NCI-H1694 (cell line): ENCODE measurements around the gene AGRN.

Experiments used
- DNase-seq: peaks from one replicate; lab custom pipeline; 2025; lab: John Stamatoyannopoulos, UW

AGRN gene

DNA sequence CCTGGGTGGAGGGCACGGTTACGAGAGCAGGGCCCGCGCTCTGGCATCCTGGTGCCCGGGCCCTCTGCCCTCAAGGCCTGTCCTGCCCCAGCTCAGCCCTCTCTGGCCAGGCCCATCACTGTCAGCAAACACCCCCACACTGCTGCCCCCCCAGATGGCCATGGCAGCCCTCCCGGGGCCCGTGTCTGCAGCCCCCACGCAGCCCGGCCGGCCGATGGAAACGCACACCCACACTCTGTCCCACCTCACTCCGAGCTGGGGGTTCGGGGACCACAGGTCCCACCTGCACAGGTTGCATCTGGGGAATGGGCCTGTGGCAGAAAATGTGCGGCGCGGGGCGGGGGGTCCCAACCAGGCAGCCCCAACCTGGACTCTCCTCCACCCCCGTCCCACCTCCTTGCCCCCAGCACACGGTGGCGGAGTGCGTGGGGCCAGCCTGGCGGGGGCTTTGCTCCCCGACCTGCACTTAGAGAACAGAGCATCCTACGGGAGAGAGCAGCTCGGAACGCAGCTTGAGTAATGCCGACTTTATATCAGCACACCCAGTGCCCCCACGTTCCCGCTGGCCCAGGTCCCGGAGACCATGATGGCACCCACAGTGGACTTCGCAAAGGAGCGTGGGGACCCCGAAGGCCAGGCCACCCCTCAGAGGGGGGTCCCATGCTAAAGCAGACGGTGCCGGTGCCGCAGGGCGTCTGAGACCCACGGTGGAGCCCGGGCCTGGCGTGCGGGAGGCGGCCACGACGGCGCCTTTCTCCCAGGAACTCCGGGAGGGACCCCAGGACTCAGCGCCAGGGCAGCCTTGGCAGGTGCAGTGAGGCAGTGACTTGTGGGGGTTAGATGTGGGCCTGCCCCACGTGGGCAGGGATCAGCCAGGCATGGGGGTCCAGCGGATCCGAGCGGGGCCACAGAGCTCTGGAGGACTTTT lies 61.7 kb downstream of the AGRN start:
- no peak for DNase-seq

DNA sequence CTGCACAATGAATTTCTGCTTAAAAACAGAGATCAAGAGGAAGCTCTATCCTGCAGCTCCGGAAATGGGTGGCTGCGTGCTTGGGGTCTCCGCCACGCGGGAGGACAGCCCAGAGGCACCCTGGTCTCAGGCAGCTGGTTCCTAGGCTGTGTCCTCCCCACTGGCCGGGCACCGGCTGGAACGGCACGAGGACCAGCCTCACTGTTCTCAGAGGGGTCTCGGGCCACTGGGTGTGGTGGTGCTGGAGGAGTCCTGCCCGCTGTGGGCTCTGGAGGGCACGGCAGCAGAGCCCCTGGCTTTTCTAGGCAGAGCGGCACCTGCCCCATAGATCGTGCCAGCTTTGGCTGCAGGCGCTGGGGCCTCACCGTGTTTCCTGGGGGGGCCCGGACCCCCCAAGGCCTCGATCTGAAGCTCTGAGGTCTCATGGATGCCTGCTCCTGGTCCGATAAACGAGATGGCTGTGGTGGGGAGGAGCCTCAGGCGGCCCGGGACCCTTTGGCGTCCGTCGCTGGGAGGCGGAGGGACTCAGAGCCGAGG lies 62.4 kb downstream of the AGRN start:
- no peak for DNase-seq

DNA sequence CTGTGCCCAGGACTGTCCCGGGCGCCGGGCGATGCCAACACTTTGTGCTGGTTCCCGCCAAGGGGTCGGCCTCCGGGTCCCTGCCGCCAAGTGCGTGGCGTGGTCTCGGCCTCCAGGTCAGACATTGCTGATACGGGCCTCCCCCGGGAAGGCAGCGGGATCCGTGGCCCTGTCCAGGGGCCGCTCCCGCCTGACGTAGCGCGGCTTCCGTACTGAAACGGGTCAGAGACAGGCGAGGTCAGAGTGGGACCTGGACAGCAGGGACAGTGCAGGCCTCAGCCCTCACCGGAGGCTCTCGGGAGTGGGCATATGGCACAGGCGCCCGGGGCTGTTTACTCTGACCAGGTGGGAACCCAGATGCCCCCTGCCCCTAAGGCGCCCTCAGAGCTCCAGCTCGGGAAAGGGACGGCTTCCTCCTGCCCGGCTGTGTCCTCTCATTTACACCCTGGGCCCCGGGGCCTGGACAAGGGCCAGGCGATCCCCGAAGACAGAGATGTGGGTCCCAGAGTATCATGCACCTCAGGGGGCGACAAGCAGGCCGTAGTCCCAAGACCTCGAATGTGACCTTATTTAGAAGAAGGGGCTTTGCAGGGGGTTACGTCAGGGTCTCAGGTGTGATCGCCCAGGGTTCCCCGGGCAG lies 63.0 kb downstream of the AGRN start:
- no peak for DNase-seq

DNA sequence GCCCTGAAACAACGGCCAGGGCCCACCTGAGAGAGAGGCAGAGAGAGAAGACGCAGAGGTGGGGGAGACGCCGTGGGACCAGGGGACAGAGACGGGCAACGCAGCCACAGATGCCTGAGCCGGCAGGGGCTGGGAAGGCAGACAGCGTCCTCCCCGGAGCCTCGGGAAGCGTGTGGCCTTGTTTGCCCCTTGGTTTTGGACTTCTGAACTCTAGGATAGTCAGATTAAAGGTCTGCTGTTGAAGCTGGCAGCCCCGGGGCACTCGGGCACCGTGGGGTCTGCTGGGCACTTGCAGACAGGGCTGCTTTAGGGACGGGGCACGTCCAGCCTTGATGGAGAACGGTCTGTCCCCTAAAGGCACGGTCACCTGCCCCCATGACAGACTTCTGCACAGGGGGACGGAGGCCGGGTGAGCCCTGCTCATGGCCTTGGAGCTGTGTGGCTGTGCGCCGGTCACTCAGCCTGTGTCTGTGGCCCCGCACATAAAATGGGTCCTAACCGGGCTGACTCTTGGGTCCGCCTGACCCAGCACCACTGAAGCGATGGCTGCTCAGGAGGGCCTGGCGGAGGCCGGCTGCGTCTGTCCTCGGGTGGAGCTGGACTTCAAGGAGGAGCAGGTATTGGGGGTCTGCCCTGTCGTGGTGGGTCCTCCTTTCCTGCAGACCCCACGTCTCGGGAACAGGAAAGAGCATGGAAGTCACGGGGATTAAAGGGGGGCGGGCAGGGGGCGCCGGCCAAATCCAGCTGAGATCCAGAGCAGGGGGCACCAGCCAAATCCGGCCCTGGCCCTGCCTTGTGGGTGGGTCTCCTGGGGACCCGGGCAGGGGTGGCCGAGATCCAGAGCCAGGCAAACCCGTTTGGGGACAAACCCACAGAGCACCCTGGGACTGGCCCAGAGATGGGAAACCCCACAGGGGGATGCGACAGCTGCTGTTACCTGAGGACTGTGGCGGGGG lies 63.8 kb downstream of the AGRN start:
- no peak for DNase-seq

DNA sequence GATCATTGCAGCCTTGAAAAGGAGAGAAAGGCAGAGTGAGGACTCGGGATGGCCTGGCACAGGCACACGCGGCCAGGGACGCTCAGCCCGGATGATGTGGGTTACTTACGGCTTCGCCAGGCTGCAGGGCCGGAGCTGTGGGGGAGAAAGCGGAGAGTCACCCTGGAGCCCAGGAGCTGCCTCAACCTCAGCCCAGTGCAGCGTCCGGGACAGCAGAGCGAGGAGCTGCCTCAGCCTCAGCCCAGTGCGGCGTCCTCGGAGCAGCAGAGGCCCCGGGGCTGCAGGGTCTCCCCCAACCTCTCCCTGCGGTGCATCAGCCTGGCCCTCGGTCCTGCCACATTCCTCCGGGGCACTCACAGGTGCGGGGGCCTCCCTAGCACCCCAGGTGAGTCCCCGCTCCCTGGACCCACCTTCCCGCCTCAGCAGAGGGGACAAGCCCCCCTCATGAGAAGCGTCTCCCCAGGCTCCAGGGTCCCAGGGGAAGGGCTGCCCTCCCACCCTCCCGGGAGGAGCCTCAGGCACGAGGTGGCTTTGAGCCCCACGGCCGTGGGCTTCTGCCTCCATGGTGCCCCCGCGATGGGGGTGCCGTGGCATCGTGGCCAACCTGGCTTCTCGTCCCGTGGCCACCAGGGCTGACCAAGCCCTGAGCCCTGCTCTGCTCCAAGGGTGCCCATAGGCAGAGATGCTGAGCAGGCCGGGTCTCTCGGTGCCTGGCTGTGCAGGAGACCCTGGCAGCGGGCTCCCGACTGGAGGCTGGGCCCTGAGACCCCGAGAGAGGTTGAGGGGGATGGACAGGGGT lies 64.7 kb downstream of the AGRN start:
- no peak for DNase-seq

DNA sequence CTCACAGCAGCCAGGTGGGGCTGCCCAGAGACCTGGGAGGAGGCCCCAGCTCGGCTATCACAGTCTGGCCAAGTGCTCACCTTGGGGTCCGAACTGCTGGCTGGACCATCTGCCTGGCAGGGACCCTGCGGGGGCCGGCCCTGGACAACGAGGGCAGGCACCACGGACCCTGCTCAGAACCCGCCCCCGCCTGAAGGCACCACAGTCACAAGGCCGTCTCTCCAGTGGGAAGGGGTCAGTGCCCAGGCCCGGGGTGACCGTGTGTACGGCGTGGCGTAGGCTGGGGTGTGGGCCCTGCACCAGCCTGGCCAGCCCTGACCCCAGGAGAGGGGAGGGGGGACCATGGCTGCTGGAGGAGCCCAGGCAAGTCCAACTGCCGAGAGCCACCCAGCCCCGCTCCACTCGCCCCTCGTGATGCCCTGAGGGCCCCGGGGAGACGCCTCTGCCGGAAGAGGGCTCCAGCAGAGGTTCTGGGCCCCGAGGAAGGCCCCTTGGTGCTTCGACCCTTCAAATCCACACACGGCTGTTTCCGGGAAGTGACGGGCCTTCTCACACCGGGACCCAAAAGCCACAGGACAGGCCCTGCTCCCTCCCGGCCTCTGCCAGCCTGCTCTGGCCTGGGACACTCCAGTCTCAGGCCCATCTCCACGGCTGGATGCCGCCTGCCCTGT lies 65.4 kb downstream of the AGRN start:
- no peak for DNase-seq

DNA sequence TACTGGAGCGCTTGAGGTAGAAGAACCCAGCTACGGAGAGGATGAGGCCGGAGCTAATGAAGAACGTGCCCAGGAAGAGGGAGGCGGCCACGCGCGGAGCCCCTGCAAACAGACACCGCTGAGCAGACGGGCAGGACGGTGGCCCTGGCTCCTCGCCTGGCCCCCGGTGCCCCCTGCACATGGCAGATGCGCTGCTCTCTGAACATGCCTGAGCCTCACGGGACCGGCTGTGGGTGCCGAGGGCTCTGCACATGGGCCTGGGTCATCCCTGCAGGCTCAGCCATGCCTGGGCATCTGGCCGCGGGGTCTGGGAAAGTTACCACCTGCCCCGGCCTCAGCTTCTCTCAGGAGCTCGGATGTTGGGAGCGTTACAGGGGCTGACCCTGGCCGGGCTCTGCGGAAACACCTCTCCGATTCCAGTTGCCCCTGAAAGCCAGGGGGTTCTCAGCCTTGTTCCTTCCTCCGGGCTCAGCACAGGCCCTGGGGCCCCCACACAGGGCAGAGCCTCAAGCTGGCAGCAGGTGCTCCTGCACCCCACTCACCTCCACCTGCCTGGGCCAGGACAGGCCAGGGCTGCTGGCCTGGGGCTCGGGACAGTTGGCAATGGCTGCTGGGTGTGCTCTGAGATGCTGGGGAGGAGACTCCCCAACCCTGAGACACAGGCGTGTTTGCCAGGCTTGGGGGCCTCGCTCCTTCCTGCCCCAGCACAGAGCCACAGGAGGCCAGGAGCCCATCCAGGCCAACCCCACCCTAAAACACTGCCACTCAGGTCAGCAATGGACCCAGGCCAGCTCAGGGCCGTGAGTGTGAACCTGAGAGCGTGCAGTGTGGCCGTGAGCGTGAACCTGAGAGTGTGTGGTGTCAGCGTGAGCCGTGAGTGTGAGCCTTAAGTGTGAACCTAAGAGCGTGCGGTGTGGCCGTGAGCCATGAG lies 66.3 kb downstream of the AGRN start:
- no peak for DNase-seq

DNA sequence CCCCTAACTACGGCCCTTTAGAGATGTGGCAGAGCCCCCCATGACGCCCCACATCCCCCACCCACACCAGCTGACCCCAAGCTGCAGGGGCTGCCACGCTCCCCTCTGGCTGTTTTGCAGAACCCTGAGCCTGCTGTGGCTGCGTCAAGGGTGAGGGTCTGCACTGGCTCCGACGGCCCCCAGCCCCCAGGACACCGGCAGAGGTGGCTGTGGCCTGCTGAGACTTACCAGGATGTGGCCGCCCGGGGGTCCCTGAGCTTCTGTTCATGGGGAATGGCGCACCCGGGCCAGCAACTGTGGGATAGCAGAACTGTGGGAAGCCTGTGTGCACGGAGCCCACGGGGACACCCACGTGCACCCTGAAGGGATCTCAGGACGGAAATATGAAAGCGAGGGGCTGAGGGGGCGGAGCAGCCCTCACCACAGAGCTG lies 67.0 kb downstream of the AGRN start:
- no peak for DNase-seq

DNA sequence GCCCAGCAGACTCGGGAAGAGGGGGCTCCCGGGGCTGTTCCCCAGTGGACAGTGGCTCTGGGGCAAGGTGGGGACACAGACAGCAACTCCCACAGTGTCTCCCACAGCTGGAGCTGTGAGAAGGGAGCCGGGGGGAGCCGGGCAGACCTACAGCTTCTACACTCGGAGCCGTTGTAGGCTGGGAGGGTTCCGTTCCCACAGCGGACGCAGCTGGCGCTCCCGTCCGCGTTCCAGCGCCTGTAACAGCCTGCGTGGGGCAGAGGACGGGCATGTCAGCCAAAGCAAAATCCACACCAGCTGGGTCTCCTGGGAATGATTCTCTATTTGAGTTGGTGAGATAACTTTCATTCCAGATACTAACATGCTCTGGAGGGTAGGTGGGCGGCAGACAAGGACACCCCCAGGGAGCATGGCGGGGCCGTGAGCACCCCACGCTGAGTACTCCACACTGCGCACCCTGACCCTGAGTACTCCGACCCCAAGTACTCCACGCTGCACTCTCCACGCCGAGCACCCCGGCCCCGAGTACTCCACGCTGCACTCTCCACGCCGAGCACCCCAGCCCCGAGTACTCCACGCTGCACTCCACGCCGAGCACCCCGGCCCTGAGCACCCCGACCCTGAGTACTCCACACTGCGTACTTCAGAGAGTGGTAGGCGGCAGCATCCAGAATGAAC lies 67.6 kb downstream of the AGRN start:
- no peak for DNase-seq

DNA sequence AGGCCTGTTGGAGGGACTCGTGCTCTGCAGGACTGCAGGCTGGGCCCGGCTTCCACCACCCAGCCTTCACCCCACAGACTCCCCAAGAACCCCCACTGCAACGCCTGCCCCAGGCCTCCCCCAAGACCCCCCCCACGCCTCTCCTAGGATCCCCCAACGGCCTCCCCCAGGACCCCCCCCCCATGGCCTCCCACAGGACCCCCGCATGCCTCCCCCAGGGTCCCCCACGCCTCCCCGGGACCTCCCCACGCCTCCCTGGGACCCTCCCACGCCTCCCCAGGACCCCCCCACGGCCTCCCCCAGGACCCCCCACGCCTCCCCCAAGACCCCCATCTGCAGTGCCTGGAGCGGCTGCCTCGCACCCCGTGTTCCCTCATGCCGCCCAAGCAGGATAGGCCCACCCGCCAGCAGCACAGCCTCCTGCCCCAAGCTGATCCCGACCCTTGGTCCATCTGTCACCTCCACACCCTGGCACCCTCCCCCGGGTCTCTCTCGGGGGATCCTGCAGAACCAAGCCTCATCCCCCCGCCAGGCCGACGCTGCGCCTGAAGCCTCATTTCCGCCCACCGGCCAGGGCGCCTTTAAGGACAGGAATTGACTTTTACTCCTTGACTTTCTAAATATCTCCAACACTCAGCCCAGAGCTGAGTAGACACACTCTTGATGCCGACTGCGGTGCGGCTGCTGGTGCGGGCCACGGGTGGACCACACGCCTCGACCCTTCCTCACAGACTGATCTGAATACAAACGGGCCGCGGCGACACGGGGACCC lies 68.3 kb downstream of the AGRN start:
- no peak for DNase-seq

DNA sequence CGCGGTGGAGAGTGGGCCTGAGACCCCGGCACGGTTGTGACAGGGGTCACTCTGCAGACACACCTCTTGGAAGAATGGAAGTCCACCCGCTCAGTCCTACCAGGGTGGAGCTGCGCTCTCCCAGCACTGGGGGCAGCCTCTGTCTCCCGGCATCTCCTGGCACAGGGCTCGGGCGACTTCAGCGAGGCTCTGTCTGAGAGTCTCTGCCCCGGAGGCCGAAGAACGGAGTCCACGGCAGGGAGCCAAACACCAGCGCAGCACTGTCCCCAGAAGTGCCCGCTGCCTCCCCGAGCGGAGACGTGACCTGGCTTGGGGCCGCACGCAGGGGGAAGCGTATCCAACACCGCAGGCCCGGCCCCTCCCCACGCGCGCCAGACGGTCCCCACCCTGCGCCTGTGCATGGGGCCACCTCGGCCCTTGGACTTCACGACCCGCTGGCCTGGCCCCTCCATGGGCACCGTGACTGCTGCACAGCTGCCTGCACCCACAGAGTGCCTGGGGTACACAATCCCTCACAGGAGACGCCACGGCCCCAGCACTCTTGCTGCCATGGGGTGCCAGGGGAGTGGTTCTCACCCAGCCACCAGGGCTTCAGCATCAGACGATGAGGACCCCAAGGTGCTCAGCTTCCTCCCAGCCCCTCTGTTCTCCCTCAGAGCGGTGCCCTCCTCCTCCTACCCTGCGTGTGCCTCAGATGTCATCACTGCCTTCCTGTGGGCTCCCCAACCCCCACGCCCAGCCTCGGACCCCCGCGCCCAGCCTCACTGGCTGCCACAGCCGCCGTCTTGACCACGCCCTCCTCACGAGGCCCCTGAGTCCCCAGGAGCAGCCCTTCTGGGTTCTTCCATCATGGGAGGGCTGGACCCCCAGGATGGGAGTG lies 69.1 kb downstream of the AGRN start:
- no peak for DNase-seq

DNA sequence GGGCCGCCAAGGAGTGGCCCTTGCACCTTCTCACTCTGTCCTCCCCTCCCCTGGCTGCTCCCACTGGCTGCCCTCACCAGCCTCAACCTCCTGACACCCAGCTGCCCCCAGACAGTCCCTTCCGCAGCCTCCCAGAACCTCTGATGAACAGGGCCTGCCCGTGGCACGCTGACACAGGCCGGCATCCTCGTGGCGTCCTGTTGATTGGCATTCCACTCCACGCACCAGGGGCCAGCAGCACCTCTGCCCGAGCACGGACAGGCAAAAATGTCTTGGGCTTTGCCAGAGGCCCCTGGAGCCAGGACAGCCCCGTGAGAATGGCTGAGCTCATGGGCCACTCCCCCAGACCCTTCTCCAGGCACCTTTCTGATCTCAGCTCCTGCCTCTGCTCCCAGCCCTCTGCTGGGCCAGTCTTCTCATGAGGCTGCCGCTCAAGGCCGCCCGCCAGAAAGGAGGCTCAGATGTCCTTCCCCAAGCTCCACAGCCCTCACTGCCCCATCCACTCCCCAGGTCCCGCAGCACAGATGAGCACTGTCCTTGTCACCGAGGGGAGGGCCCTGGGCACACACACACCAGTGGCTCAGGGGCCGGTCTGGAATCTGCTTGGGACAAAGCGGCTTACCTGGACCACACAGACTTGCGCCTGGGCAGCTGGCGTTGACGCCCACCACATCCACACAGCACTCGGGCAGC lies 70.0 kb downstream of the AGRN start:
- no peak for DNase-seq

DNA sequence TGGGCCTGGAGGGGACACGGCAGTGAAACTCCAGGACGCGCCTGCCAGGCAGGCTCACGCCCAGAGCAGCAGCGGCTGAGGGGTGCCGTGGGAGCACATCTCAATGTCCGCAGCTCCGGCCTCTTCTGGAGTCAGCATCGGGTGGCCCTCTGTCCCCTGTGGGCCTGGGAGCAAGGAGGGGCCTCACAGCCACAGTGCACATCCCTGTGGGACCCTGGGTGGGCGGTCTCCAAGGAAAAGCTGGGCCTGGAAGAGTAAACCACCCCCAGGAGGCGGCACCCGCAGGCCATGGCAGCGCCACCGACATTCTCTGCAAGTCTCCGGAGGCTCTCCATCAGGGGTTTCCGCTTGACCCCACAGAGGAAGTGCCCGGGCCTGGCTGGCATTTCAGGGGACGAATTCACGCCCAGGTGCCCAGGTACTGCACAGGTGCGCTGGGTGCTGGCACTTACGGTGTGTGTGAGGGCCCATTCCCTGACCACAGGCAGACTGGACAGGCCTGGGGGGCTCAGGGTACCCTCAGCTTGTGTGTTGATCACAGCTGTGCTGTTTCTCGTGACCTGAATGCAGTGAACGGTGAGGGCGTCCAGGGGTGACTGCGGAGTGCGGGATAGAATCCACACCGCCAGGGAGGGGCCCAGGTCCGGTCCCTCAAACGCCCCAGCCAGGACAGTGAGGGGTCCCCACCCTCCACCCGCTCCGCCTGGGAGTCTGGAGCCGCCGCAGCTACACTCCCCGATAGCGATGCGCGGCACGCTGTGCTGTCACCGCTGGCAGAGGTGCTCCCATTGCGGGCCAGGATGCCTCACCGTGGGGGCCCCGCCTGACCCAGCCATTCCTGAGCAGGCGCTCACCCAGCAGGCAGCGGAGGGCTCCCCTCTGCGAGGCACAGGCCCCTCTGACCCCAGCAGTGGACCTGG lies 70.8 kb downstream of the AGRN start:
- no peak for DNase-seq

DNA sequence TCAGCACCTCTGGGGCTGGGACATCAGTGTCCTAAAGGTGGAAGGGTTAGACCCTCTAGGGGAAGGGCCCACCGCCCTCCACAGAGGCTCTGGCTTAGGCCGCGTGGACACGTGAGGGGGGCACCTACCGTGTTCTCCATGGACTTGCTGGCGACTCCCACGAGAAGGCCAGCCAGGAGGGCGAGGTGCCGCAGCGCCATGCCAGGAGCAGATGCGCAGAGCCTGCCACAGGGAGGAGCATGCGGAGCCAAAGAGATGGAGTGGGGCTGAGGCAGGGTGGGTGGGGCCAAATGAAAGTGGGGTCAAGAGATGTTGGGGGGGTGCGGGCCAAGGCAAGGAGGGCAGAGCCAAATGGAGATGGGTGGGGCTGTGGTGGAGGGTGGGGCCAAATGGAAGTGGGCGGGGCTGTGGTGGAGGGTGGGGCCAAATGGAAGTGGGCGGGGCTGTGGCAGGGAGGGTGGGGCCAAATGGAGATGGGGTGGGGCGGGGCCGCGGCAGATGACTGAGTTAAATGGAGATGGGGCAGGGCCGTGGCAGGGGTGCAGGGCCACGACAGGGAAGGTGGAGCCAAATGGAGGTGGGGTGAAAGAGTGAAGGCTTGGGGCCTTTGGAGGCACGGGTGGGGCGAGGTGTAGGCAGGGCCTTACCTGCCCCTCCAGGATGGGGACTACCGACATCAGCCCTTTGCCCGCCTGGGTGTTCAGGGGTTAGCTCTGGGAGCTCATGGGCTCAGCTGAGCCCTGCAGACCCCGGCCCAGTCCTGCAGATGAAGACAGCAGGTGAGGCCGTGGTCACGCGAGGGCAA lies 71.6 kb downstream of the AGRN start:
- no peak for DNase-seq
